ENCODE measurements around the gene RBM19.

Gene RBM19

DNA sequence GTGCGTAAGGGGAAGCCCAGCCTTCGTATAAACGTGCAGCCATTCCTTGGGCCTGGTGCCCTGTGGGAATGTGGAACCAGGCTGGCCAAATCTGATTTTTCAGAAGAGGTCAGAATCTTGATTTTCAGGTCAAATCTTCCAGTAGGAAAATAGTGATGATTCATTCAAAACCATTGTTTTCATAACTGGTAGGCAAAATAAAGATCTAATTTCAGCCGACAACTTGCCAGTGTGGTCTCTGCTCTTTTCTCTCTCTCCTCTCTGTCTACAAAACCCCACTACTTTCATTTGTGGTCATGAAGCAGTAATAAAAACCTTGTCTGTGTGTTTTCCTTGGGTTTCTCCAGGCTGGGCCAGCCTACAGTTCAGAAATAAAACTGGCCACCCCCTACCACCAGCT, 135.1 kb downstream of the RBM19 start:
- TF ChIP-seq SPI1 (IDR thresholded peaks at IDR 0.05; ENCODE audit: borderline replicate concordance, low read depth) (no peak), GABPA (IDR thresholded peaks at IDR 0.05; ENCODE audit: low read depth) (no peak), REST (IDR thresholded peaks at IDR 0.05; ENCODE audit: insufficient replicate concordance, low read depth) (no peak), CTCF (IDR thresholded peaks at IDR 0.05; ENCODE audit: insufficient read depth, low read length) (no peak), POLR2AphosphoS5 (IDR thresholded peaks at IDR 0.05; ENCODE audit: low read depth) (no peak)
- DNase-seq (ENCODE audit: low read depth in 1 of 2, low spot score in 1 of 2) = no peak
- Histone ChIP-seq H3K27ac (replicated peaks) (no peak overlapping the region), H3K27me3 (ENCODE audit: insufficient read depth, poor library complexity, severe bottlenecking) (no peaks in the 10 kb centered on the region), H3K4me3 (replicated peaks; ENCODE audit: insufficient read depth, low read length) (no peak overlapping the region)

DNA sequence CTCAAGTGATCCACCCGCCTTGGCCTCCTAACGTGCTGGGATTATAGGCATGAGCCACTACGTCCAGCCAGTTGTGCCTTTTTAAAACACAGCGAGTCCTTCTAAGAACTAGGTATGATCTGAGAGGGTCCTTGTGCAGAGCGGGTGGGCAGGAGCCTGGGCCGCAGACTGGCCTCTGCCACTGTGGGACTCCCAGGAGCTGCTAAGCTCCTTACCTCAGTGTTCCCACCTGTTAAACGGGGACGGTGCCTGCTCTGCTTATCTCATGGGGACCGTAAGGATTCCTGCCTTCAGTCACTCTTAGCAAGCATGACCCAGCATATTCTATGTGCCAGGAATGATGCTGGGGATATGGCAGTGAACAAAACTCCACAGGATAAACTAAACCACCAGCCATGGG, 136.9 kb downstream of the RBM19 start:
- TF ChIP-seq SPI1 (IDR thresholded peaks at IDR 0.05; ENCODE audit: borderline replicate concordance, low read depth) (no peak), REST (IDR thresholded peaks at IDR 0.05; ENCODE audit: insufficient replicate concordance, low read depth) (no peak), GABPA (IDR thresholded peaks at IDR 0.05; ENCODE audit: low read depth) (no peak), POLR2AphosphoS5 (IDR thresholded peaks at IDR 0.05; ENCODE audit: low read depth) (no peak), CTCF (IDR thresholded peaks at IDR 0.05; ENCODE audit: insufficient read depth, low read length) (no peak)
- no peak for DNase-seq (ENCODE audit: low read depth in 1 of 2, low spot score in 1 of 2)

GRCh38 chr12:113827539-113828114, 138.5 kb downstream of the RBM19 start:
- H3K4me3 ChIP-seq (replicated peaks; ENCODE audit: insufficient read depth, low read length) = no peak overlapping the region
- DNase-seq (ENCODE audit: low read depth in 1 of 2, low spot score in 1 of 2) = no peak
- TF ChIP-seq POLR2AphosphoS5 (IDR thresholded peaks at IDR 0.05; ENCODE audit: low read depth) (no peak), GABPA (IDR thresholded peaks at IDR 0.05; ENCODE audit: low read depth) (no peak), REST (IDR thresholded peaks at IDR 0.05; ENCODE audit: insufficient replicate concordance, low read depth) (no peak), SPI1 (IDR thresholded peaks at IDR 0.05; ENCODE audit: borderline replicate concordance, low read depth) (no peak), CTCF (IDR thresholded peaks at IDR 0.05; ENCODE audit: insufficient read depth, low read length) (no peak)
- H3K27me3 ChIP-seq (ENCODE audit: insufficient read depth, poor library complexity, severe bottlenecking) = no peaks in the 10 kb centered on the region
- no peak overlapping the region for H3K27ac ChIP-seq (replicated peaks)

More for the DNA sequence above, 136.9 kb downstream of the RBM19 start:
- H3K27me3 ChIP-seq (ENCODE audit: insufficient read depth, poor library complexity, severe bottlenecking) = no peaks in the 10 kb centered on the region
- no peak overlapping the region for H3K27ac ChIP-seq (replicated peaks)
- no peak overlapping the region for H3K4me3 ChIP-seq (replicated peaks; ENCODE audit: insufficient read depth, low read length)

Measured in HL-60 (cell line).